HepG2 (cell line): ENCODE results near the gene HSPA1A. TPM values are rescaled to one million over a fixed set of nuclear protein-coding genes. Genes with fewer than 3 reads are reported as not detected.

Source experiments
- GATAD2A ChIP-seq: IDR thresholded peaks from 2 replicates; pipeline ENCODE4 v1.6.1; 2016
- KMT2A ChIP-seq: sonication (generic); formaldehyde crosslinking; IDR thresholded peaks from 2 replicates; pipeline ENCODE4 v1.4.0; 2020; ENCODE audit warnings: missing genetic modification reagents
- NPAS2 ChIP-seq: sonication (generic); formaldehyde crosslinking; IDR thresholded peaks from 2 replicates; pipeline ENCODE4 v1.8.0; 2022; ENCODE audit warnings: mild to moderate bottlenecking, missing genetic modification reagents, borderline replicate concordance
- POLR2A ChIP-seq, 2 experiments: IDR thresholded peaks; 2 replicates each; pipeline ENCODE4 v1.6.1; 2011; ENCODE audit warnings: low read depth in 2 of 2, low read length in 2 of 2, mild to moderate bottlenecking in 1 of 2, moderate library complexity in 1 of 2; ENCODE audit not compliant: insufficient read depth in 1 of 2
- SALL2 ChIP-seq: sonication (generic); formaldehyde crosslinking; IDR thresholded peaks from 2 replicates; pipeline ENCODE4 v1.8.1; 2023; ENCODE audit warnings: mild to moderate bottlenecking, missing genetic modification reagents, inconsistent platforms
- SP1 ChIP-seq, 2 experiments: fragments of 450-650 bp in 1 of 2; sonication (generic) in 1 of 2; formaldehyde crosslinking in 1 of 2; IDR thresholded peaks; 2 replicates each; pipeline versions ENCODE4 v1.4.0 to v1.6.1; 2016 to 2020; ENCODE audit warnings: missing genetic modification reagents in 1 of 2
- SRSF9 ChIP-seq: fragments of 200-400 bp; formaldehyde crosslinking; IDR thresholded peaks from 2 replicates; pipeline ENCODE4 v1.6.1; 2018; ENCODE audit warnings: borderline replicate concordance, mild to moderate bottlenecking, low read depth, low read length; ENCODE audit not compliant: insufficient read depth, poor library complexity, severe bottlenecking
- SSRP1 ChIP-seq: IDR thresholded peaks from 2 replicates; pipeline ENCODE4 v1.6.1; 2016; ENCODE audit warnings: control low read depth
- ZNF24 ChIP-seq: fragments of 450-650 bp; IDR thresholded peaks from 2 replicates; pipeline ENCODE4 v1.6.1; 2017; ENCODE audit warnings: antibody characterized with exemption, mild to moderate bottlenecking
- ZNF33B ChIP-seq: sonication (generic); formaldehyde crosslinking; IDR thresholded peaks from 2 replicates; pipeline ENCODE4 v1.5.1; 2020; ENCODE audit warnings: mild to moderate bottlenecking, missing genetic modification reagents
- ZNF562 ChIP-seq: sonication (generic); formaldehyde crosslinking; IDR thresholded peaks from 2 replicates; pipeline ENCODE4 v1.8.0; 2022; ENCODE audit warnings: missing genetic modification reagents, borderline replicate concordance
- ZNF737 ChIP-seq: sonication (generic); formaldehyde crosslinking; IDR thresholded peaks from 2 replicates; pipeline ENCODE4 v1.5.0; 2020; ENCODE audit warnings: missing genetic modification reagents, mild to moderate bottlenecking, borderline replicate concordance
- ZNF766 ChIP-seq: sonication (generic); formaldehyde crosslinking; IDR thresholded peaks from 2 replicates; pipeline ENCODE4 v1.5.0; 2020; ENCODE audit warnings: missing genetic modification reagents, borderline replicate concordance
- ZNF788 ChIP-seq: sonication (generic); formaldehyde crosslinking; IDR thresholded peaks from 2 replicates; pipeline ENCODE4 v1.5.0; 2020; ENCODE audit warnings: mild to moderate bottlenecking, missing genetic modification reagents, borderline replicate concordance
- ZSCAN29 ChIP-seq: sonication (generic); formaldehyde crosslinking; conservative IDR thresholded peaks from 2 replicates; pipeline ENCODE4 v1.4.0; 2020; ENCODE audit warnings: mild to moderate bottlenecking, missing genetic modification reagents
- polyA plus RNA-seq, 8 experiments: library from polyadenylated mRNA; depleted of rRNA in 3 of 8; stranded (reverse) in 7 of 8; unstranded in 1 of 8; fragments of >200 nt; fragmentation: Illumina TruSeq in 4 of 8; extraction: Trizol in 4 of 8; gene quantifications; 2 replicates each; pipeline versions ENCODE4 v1.2.1 to v1.2.3, GENCODE V29; 2011 to 2016; ENCODE audit warnings: low read depth in 4 of 8, missing spikeins in 1 of 8, mixed read lengths in 1 of 8; ENCODE audit not compliant: insufficient read depth in 1 of 8
- total RNA-seq, 5 experiments: library from RNA; depleted of rRNA; stranded (reverse); fragments of >200 nt; fragmentation: Illumina TruSeq; extraction: Trizol; gene quantifications; 2 replicates each; pipeline ENCODE4 v1.2.3, GENCODE V29; 2016; ENCODE audit warnings: low read depth in 1 of 5
- TF ChIP-seq, protein P1 (sequence below): sonication (generic); formaldehyde crosslinking; IDR thresholded peaks from 2 replicates; pipeline ENCODE4 v1.5.0; 2020; ENCODE audit warnings: missing genetic modification reagents
- TF ChIP-seq, protein P2 (sequence below): sonication (generic); formaldehyde crosslinking; IDR thresholded peaks from 2 replicates; pipeline ENCODE4 v1.4.0; 2020; ENCODE audit warnings: low read depth, mild to moderate bottlenecking, missing genetic modification reagents
- TF ChIP-seq, protein P3 (sequence below): sonication (generic); formaldehyde crosslinking; IDR thresholded peaks from 2 replicates; pipeline ENCODE4 v1.4.0; 2020; ENCODE audit warnings: missing genetic modification reagents, mild to moderate bottlenecking, borderline replicate concordance
- TF ChIP-seq, protein P4 (sequence below): sonication (generic); formaldehyde crosslinking; conservative IDR thresholded peaks from 2 replicates; pipeline ENCODE4 v1.4.0; 2020; ENCODE audit warnings: missing genetic modification reagents
- TF ChIP-seq, protein P5 (sequence below): sonication (generic); formaldehyde crosslinking; IDR thresholded peaks from 2 replicates; pipeline ENCODE4 v1.8.1; 2023; ENCODE audit warnings: mild to moderate bottlenecking, missing genetic modification reagents

Gene HSPA1A
- total and polyA plus RNA-seq, 2 of the 13 experiments (the other 11 are each of a cell fraction or from before 2014, with no cell fraction given), result 44.5 to 85.0 TPM

DNA sequence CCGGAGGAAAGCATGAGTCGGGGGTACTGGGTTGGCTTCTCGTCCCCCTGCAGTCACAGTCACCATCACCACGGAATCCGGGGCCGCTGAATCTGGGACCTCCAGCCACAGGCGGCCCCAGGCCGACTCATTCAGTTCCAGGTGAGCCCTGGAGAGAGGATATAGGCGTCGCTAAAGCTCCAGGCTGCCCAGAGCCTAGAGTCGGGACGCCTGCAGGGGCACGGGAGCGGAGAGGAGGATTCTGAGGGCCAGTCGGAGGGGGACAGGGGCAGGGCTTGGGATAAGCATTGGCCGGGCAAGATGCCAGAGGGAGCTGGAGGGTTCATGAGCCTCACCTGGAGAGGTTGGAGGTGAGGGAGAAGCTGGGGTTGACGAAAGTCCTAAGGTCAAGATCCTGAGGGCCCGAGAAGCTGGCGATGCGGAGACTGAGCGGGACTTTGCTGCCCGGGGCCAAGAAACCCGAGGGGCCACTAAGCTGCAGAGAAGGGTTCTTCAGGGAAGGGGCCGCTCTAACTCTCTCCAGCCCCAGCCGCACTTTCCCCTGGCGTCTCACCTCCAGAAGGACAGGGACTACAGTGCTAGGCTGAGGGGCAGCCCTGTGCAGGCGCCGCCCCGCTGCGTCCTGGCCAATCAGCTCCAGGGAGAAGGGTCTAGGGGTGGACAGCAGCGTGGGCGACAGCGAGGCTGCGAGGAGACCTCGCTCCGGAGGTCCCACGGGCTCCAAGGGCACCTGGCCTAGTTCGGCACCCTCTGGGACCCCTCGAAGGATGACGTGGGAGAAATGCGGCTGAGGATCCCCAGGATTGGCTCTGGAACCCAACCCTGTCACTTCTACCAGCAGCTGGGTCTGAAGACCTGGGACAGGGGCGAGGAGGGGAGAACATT, 49.2 kb upstream of the HSPA1A start (continued):
- no peak for TF ChIP-seq SP1 (IDR thresholded peaks at IDR 0.05)
- peak; percentile 49; the same call in 1 of the 2 replicates for TF ChIP-seq SP1 (CRISPR knock-in tag; IDR thresholded peaks at IDR 0.05)
- no peak for TF ChIP-seq ZNF788 (CRISPR knock-in tag)
- TF ChIP-seq, protein P1, sequence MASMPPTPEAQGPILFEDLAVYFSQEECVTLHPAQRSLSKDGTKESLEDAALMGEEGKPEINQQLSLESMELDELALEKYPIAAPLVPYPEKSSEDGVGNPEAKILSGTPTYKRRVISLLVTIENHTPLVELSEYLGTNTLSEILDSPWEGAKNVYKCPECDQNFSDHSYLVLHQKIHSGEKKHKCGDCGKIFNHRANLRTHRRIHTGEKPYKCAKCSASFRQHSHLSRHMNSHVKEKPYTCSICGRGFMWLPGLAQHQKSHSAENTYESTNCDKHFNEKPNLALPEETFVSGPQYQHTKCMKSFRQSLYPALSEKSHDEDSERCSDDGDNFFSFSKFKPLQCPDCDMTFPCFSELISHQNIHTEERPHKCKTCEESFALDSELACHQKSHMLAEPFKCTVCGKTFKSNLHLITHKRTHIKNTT (CRISPR knock-in tag), result no peak
- peak; percentile 54; the same call in 1 of the 2 replicates for TF ChIP-seq GATAD2A (CRISPR knock-in tag)
- TF ChIP-seq ZNF24, result no peak
- TF ChIP-seq ZNF562 (CRISPR knock-in tag), result no peak
- TF ChIP-seq ZNF737 (CRISPR knock-in tag), result no peak
- TF ChIP-seq ZNF33B, result peak; percentile 90
- no peak for TF ChIP-seq ZSCAN29 (CRISPR knock-in tag)
- TF ChIP-seq, protein P2, sequence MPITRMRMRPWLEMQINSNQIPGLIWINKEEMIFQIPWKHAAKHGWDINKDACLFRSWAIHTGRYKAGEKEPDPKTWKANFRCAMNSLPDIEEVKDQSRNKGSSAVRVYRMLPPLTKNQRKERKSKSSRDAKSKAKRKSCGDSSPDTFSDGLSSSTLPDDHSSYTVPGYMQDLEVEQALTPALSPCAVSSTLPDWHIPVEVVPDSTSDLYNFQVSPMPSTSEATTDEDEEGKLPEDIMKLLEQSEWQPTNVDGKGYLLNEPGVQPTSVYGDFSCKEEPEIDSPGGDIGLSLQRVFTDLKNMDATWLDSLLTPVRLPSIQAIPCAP (CRISPR knock-in tag), result no peak
- peak; percentile 45 to 89; a peak in 3 of 4 replicates for TF ChIP-seq POLR2A (IDR thresholded peaks at IDR 0.05; ENCODE audit: insufficient read depth in 1 of 2, low read depth in 2 of 2, low read length in 2 of 2)
- TF ChIP-seq SRSF9, result no peak
- TF ChIP-seq, protein P3, sequence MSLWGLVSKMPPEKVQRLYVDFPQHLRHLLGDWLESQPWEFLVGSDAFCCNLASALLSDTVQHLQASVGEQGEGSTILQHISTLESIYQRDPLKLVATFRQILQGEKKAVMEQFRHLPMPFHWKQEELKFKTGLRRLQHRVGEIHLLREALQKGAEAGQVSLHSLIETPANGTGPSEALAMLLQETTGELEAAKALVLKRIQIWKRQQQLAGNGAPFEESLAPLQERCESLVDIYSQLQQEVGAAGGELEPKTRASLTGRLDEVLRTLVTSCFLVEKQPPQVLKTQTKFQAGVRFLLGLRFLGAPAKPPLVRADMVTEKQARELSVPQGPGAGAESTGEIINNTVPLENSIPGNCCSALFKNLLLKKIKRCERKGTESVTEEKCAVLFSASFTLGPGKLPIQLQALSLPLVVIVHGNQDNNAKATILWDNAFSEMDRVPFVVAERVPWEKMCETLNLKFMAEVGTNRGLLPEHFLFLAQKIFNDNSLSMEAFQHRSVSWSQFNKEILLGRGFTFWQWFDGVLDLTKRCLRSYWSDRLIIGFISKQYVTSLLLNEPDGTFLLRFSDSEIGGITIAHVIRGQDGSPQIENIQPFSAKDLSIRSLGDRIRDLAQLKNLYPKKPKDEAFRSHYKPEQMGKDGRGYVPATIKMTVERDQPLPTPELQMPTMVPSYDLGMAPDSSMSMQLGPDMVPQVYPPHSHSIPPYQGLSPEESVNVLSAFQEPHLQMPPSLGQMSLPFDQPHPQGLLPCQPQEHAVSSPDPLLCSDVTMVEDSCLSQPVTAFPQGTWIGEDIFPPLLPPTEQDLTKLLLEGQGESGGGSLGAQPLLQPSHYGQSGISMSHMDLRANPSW (CRISPR knock-in tag), result no peak
- TF ChIP-seq, protein P4, sequence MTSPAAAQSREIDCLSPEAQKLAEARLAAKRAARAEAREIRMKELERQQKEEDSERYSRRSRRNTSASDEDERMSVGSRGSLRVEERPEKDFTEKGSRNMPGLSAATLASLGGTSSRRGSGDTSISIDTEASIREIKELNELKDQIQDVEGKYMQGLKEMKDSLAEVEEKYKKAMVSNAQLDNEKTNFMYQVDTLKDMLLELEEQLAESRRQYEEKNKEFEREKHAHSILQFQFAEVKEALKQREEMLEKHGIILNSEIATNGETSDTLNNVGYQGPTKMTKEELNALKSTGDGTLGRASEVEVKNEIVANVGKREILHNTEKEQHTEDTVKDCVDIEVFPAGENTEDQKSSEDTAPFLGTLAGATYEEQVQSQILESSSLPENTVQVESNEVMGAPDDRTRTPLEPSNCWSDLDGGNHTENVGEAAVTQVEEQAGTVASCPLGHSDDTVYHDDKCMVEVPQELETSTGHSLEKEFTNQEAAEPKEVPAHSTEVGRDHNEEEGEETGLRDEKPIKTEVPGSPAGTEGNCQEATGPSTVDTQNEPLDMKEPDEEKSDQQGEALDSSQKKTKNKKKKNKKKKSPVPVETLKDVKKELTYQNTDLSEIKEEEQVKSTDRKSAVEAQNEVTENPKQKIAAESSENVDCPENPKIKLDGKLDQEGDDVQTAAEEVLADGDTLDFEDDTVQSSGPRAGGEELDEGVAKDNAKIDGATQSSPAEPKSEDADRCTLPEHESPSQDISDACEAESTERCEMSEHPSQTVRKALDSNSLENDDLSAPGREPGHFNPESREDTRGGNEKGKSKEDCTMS (CRISPR knock-in tag), result no peak
- TF ChIP-seq, protein P5, sequence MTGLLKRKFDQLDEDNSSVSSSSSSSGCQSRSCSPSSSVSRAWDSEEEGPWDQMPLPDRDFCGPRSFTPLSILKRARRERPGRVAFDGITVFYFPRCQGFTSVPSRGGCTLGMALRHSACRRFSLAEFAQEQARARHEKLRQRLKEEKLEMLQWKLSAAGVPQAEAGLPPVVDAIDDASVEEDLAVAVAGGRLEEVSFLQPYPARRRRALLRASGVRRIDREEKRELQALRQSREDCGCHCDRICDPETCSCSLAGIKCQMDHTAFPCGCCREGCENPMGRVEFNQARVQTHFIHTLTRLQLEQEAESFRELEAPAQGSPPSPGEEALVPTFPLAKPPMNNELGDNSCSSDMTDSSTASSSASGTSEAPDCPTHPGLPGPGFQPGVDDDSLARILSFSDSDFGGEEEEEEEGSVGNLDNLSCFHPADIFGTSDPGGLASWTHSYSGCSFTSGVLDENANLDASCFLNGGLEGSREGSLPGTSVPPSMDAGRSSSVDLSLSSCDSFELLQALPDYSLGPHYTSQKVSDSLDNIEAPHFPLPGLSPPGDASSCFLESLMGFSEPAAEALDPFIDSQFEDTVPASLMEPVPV, result no peak
- TF ChIP-seq KMT2A (CRISPR knock-in tag), result 0 out of 2 replicates have a peak, but pooled peaks have one; percentile 18
- peak; percentile 16; the same call in 1 of the 2 replicates for TF ChIP-seq SALL2 (CRISPR knock-in tag)
- no peak for TF ChIP-seq NPAS2 (CRISPR knock-in tag)
- TF ChIP-seq SSRP1 (CRISPR knock-in tag), result no peak
- peak; percentile 48; the same call in 1 of the 2 replicates for TF ChIP-seq ZNF766 (CRISPR knock-in tag)
